Neural cell (in vitro differentiated cells): ENCODE results near the gene PKP3.

Source experiments
- EZH2 ChIP-seq: fragments of 200-600, 300-800 bp; shearing (Covaris generic), sonication (generic); IDR thresholded peaks from 2 replicates; pipeline ENCODE4 v1.6.1; 2014; ENCODE audit warnings: antibody characterized with exemption, low read length, borderline replicate concordance, mild to moderate bottlenecking; ENCODE audit not compliant: insufficient read depth, poor library complexity, severe bottlenecking
- POLR2AphosphoS5 ChIP-seq: IDR thresholded peaks from 2 replicates; pipeline ENCODE4 v1.6.1; 2012
- REST ChIP-seq: IDR thresholded peaks from 2 replicates; pipeline ENCODE4 v1.6.1; 2012; ENCODE audit warnings: borderline replicate concordance
- TF ChIP-seq, protein P1 (sequence below): fragments of 450-650 bp; IDR thresholded peaks from 2 replicates; pipeline ENCODE4 v1.5.1; 2014; ENCODE audit warnings: antibody characterized with exemption, mild to moderate bottlenecking, moderate library complexity; ENCODE audit not compliant: poor library complexity, severe bottlenecking

DNA sequence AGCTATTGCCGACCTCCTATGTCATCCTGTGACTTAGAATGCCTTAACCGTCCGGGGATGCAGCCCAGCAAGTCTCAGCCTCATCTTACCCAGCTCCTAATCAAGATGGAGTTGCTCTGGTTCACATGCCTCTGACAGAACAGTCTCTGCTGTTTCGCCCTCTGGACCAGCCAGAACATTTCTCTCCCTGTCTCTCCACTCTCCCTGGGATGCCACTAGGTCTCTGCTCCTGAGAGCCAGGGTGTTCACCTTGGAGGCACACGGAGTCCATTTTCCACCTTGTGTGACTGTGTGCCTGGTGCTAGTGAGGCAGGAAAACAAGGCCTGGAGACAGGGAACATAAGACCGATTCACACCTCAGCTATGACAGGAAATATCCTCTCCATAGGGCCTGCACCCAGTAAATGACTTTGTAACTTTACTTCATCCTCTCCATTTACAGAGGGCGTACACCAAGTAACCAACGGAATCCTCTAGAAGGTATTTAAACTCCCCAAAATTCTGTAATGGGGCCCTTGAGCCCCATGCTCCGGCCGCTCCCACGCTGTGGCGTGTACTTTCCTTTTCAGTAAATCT is 41.5 kb upstream of the PKP3 start:
- TF ChIP-seq, protein P1, sequence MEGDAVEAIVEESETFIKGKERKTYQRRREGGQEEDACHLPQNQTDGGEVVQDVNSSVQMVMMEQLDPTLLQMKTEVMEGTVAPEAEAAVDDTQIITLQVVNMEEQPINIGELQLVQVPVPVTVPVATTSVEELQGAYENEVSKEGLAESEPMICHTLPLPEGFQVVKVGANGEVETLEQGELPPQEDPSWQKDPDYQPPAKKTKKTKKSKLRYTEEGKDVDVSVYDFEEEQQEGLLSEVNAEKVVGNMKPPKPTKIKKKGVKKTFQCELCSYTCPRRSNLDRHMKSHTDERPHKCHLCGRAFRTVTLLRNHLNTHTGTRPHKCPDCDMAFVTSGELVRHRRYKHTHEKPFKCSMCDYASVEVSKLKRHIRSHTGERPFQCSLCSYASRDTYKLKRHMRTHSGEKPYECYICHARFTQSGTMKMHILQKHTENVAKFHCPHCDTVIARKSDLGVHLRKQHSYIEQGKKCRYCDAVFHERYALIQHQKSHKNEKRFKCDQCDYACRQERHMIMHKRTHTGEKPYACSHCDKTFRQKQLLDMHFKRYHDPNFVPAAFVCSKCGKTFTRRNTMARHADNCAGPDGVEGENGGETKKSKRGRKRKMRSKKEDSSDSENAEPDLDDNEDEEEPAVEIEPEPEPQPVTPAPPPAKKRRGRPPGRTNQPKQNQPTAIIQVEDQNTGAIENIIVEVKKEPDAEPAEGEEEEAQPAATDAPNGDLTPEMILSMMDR: no peak
- no peak for TF ChIP-seq EZH2
- TF ChIP-seq POLR2AphosphoS5: no peak
- no peak for TF ChIP-seq REST
